HepG2 (cell line): ENCODE measurements around the gene RNF4.

Experiments used
- CBX2 ChIP-seq, 2 experiments: fragments of 200-600 bp in 1 of 2; sonication (generic); formaldehyde crosslinking in 1 of 2; IDR thresholded peaks; 2 replicates each; pipeline versions ENCODE4 v1.7.0 to v1.8.1; 2018 to 2022; ENCODE audit warnings: low read depth in 2 of 2, low read length in 1 of 2, mild to moderate bottlenecking in 1 of 2, missing genetic modification reagents in 1 of 2
- HOXA7 ChIP-seq: sonication (generic); formaldehyde crosslinking; IDR thresholded peaks from 2 replicates; pipeline ENCODE4 v1.8.1; 2022; ENCODE audit warnings: mild to moderate bottlenecking, missing genetic modification reagents, moderate library complexity
- KAT7 ChIP-seq: IDR thresholded peaks from 2 replicates; pipeline ENCODE4 v1.6.1; 2018; ENCODE audit warnings: borderline replicate concordance, missing compliant biosample characterization
- NFE2L2 ChIP-seq: fragments of 150-350 bp; IDR thresholded peaks from 2 replicates; pipeline ENCODE4 v1.6.1; 2014; ENCODE audit warnings: low read length
- POLR2A ChIP-seq, 2 experiments: IDR thresholded peaks; 2 replicates each; pipeline ENCODE4 v1.6.1; 2011; ENCODE audit warnings: low read depth in 2 of 2, low read length in 2 of 2, mild to moderate bottlenecking in 1 of 2, moderate library complexity in 1 of 2; ENCODE audit not compliant: insufficient read depth in 1 of 2
- TCF7L2 ChIP-seq: IDR thresholded peaks from 2 replicates; pipeline ENCODE4 v1.6.1; 2011; ENCODE audit warnings: mild to moderate bottlenecking, low read depth, low read length, moderate library complexity
- TF ChIP-seq, protein P1 (sequence below): IDR thresholded peaks from 2 replicates; pipeline ENCODE4 v1.6.1; 2016; ENCODE audit warnings: low read depth, control low read depth
- TF ChIP-seq, protein P2 (sequence below): sonication (generic); formaldehyde crosslinking; IDR thresholded peaks from 2 replicates; pipeline ENCODE4 v1.8.1; 2023; ENCODE audit warnings: mild to moderate bottlenecking, missing genetic modification reagents, borderline replicate concordance

DNA sequence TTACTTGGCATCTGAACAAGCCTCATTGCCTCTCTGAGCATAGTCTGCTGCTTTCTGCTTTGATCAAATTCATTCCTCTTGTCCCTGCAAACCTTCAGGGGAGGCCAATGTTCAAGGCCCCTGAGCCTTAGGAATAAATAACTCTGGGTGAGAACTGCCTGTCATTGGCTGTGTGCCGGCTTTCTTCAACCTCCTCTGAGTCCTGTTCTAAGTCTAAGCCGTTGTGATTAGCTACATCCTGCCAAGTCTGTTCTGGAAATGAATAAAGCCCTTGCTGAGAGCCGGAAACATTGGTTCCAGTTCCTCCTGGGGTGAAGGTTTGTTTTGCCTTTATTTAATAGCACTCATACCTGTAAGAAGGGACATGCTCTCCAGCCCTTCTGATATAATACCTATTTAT, 13.8 kb downstream of the RNF4 start:
- TF ChIP-seq HOXA7 (CRISPR knock-in tag), result no peak
- no peak for TF ChIP-seq TCF7L2
- TF ChIP-seq, protein P1, sequence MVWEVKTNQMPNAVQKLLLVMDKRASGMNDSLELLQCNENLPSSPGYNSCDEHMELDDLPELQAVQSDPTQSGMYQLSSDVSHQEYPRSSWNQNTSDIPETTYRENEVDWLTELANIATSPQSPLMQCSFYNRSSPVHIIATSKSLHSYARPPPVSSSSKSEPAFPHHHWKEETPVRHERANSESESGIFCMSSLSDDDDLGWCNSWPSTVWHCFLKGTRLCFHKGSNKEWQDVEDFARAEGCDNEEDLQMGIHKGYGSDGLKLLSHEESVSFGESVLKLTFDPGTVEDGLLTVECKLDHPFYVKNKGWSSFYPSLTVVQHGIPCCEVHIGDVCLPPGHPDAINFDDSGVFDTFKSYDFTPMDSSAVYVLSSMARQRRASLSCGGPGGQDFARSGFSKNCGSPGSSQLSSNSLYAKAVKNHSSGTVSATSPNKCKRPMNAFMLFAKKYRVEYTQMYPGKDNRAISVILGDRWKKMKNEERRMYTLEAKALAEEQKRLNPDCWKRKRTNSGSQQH (CRISPR knock-in tag), result no peak
- TF ChIP-seq POLR2A (IDR thresholded peaks at IDR 0.05; ENCODE audit: insufficient read depth in 1 of 2, low read depth in 2 of 2, low read length in 2 of 2), result no peak
- no peak for TF ChIP-seq CBX2 (IDR thresholded peaks at IDR 0.05; ENCODE audit: low read depth, low read length)
- TF ChIP-seq CBX2 (CRISPR knock-in tag; IDR thresholded peaks at IDR 0.05; ENCODE audit: low read depth), result no peak
- TF ChIP-seq, protein P2, sequence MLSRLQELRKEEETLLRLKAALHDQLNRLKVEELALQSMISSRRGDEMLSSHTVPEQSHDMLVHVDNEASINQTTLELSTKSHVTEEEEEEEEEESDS, result no peak
- no peak for TF ChIP-seq KAT7 (CRISPR knock-in tag)
- TF ChIP-seq NFE2L2, result no peak
